NCI-H748 (cell line): Measurements from ENCODE around the gene ST7.
A peak's percentile ranks its signal among the peaks of the same experiment; 100 is the strongest.

Source experiments
- DNase-seq: peaks from one replicate; lab custom pipeline; 2025; ENCODE audit not compliant: unreplicated experiment; lab: John Stamatoyannopoulos, UW

The ST7 gene

DNA sequence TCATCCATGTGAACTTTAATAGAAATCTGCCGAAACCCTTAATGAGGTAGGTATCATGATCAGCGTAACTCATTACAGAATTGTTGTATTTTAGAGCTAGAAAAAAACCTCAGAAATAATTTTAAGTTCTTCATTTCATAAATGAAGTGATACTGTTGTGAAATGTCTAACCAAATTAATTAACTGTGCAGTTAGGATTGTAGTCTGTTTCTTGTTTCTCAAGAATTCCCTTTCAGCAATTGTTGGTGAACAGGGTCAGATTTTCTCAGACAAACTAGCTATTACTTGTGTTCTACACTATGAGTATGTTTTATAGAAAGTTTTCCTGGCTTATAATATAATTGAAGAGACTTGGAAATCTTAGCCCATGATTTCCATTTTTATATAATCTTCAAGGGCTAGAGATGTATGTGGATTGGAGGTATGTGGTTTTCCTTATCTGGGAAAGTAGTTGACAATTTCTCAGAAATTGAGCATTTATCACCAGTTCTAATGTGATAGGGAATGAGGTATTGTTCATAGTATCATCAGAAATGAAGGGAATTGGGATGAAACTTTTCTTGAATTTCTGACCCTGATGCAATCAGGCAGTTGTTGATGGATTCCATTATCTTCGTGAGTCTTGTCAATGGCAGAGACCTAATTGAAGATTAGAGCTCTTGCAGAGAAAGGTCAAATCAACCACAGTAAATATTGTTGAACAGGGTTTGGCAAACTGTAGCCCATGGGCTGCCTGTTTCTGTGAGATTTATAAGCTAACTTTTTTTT is 55.0 kb downstream of the ST7 start:
- no peak for DNase-seq

DNA sequence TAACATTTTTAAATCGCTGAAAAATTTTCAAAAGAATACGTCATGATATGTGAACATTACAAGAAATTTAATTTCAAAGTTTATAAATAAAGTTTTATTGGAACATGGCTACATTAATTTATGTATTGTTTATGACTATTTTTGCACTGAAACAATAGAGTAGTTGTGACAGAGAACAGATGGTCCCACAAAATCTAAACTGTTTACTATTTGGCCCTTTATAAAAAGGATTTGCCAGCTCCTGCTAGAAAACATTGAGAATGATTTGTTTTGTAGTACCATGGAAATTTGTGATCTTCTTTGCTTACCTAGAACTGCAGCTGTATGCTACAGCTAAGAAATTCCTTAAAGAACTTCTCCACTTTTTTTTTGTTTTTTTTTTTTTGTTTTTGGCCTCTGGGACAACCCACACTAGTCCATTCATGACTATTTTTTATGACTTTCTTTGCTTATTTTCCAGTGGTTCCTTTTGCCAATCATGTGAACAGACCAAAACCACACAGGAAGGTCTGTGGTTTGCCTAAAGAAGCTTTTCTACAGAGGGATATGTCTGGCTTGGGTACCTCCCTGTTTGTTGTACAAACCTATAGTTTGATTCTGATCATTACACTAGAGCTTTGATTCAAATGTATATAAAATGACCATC is 55.7 kb downstream of the ST7 start:
- DNase-seq: no peak

DNA sequence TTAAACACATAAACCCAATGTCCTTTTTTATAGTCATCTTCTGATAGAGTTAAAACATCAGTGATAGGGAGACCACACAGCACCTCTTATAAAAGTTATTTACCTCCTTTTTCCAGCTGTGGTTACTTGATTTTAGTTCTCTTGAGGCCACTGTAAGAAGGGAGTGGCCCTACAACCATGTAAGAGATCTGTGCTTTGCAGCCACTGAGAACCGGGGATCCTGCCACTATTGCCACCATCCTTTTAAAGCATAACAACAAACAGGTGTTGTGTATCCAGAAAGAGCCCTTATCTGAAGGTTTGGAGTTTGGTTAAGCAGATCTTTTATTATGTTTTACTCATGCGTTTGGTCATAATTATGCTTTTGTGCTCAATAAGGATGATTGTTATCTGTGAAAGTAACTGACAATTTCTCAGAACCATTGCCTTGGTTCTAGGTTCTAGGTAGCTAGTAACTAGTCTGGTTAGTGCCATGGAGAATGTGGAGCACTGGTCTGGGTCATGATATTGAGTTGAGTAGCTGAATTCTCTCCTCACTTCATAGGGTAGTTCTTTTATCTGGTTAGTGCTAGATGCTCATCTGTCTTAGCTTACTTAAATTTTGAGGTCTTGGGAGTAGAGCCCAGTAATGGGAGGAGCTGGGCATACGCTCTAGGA is 56.5 kb downstream of the ST7 start:
- DNase-seq: no peak

DNA sequence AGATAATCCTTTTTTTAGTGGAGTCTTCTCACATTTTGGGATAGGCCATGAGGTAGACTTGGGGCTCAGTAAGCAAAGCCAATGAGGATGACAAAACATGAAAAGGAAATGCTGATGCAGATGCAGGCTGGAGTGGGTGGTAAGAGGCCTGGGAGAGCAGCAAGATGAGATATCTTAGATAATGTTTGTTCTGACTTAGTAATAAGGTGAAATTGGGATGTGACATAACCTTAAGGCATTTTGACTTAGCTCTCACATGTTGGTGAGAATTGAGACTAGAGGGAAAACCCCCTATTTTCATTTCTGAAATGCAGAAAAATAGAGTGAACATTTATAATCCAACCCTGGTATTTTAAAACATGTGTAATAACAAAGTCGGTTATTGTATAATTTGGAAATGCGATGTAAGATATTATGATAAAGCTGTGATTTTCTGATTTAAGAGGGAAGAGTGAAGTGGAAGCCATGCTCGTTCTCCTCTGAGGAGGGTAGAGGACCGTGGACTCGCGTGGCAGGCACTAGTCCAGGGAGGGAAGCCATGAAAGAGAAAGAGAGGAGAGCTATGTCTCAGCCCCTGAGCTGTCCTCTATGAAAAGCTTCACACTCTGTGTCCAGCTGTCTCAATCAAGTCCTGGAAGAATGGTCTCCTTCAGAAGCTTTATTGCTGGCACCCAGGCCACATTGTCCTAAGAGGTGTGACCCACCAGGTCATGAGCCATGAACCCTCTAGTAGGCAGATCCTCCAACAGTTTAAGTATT is 57.3 kb downstream of the ST7 start:
- no peak for DNase-seq

DNA sequence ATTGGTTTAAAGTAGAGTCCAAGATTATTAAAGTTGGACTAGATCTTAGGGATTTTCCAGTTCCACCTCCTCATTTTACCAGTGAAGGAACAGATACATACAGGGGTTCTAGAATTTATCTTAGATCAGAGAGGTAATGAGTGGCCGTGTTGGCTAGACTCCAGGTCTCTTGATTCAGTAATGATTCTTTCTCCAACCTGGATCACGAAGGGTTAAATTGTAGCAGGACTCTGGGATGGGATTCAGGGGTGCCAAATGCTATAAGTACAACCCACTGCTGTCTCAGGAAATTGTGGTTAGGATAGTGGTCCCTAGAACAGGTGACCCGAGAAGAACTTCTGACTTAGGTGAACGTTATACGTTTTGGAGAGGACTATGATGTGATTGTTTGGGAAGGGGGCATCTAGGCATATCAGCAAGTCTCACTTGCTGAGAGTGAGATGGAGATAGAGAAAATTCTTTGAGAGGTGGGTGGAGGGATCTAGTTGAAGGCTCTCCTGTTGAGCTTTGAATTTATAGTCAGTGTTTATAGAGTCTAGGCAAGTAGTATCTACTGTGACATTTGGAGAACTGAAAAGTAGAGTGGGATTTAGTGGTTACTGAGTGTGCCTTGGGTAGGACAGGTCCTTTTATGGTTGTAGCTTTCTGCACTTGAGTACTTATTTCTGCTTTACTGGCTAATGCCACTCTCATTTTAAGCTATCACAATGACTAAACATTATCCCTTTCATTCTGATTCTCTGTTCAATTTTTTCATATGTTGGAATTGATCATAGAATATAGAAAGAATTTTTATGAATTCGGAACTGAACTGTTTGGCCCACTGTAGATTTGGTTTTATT is 58.3 kb downstream of the ST7 start:
- DNase-seq: no peak

DNA sequence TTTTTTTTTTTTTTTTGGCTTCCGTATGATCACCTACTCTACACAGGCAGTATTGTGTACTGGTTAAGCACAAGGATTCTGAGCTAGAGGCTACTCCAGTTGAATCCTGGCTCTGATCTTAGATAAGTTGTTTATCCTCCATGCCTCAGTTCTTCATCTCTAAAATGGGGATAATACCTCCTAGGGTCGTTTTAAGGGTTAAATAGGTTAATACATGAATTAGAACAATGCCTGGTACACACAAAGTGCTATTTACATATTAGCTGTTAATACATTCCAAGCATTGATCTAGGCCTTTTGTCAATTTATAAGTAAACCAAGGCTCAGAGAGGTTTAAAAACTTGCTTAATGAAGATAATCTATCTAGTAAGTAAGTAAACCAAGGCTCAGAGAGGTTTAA is 59.0 kb downstream of the ST7 start:
- no peak for DNase-seq

DNA sequence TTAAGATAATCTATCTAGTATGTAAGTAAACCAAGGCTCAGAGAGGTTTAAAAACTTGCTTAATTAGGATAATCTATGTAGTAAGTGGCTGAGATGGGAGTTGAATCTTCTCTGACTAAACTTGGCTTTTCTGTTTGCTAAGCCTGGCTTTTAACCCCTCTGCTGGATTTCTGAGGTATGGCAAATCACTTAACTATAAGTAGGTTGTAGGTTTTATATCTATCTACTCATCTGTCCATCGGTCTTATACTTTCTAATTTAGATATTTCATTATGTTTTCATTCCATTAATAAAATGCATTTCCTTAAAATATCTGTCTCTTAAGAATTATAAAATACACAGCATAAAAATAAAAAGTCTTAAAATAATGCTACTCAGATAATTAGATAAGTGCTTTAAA is 59.4 kb downstream of the ST7 start:
- DNase-seq: no peak

DNA sequence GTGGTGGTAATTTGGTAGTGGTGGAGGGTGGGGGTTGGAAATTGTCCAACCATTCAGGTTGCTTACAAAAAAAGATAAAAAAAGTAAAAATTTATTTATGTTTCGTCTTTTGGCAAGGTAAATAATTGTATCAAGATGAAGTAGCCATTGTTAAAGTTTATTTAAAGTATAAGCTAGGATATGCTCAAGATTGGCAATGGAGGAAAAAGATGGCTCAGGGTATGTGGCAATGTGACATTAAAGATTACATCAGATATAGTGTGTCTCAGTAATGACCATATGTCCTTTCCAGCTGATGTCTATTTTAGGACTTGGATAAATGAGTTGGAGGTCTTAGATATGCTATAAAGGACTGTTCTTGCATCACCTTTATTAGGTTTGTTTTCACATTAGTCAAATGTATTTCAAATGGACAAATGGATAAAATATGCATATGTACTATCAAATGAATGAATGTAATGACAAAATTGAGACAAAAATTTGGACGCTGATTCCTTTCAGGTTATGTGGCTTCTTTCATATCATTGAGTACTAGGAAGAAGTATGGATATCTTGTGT is 60.9 kb downstream of the ST7 start:
- DNase-seq: no peak

DNA sequence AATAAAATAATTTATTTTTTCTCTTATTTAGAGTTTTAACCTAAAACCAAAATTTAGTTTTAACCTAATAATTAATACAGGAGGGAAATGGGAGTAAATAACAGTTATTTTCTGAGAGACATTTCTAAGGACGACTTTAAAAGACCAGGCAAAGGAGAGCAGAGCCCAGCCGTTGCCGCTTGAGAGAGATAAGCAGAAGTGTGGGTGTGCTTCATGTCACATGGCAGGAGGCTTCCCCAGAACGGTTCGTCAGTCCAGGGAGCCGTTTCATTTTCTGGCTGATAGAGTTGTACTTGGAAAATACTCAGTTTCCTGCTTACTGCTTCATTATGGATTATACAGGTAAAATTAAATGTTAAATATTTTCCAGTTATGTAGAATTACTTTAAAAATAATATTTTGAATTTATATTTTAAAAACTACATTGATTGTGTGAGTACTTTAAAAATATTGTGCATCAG is 61.4 kb downstream of the ST7 start:
- DNase-seq: no peak

DNA sequence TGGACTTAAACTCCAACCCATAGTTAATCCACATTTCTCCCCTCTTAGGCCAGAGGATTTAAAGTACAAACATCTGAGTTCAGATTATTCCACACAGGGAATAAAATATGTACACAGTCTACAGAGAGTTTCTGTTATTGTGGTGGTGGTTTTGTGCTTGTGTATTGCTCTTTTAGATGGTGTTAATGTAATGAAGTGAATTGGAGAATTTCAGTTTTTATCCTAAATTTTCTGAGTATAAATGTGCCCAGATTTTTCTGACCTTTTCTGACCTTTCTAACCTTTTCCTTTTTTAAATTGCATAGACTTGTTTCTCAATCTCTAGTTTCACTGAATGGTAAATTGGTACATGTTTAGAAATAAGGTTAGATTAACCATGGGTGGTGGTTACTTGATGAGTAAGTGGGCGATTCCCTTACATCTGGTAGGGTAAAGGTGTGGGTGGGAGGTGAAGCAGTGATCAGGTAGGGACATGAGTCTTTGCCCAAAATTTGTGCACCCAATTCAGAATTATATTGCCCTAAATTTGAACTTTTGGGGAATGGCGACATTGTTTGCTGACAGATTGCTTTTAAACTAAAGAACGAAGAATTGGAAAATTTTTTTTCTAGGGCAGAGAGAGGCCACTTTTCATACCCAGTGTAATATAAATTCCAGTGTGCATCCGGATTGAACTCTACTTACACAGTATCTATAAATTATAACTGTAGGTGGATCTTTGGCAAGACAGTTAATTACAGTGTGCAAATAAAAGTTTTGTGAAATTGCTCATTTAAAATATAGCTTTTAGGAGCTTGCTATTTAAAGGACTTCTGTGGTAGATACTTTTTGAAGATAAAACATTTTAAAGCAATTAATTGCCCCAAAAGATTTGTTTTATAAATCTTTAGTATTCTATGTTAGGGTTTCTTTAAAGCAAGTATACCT is 62.2 kb downstream of the ST7 start:
- no peak for DNase-seq

DNA sequence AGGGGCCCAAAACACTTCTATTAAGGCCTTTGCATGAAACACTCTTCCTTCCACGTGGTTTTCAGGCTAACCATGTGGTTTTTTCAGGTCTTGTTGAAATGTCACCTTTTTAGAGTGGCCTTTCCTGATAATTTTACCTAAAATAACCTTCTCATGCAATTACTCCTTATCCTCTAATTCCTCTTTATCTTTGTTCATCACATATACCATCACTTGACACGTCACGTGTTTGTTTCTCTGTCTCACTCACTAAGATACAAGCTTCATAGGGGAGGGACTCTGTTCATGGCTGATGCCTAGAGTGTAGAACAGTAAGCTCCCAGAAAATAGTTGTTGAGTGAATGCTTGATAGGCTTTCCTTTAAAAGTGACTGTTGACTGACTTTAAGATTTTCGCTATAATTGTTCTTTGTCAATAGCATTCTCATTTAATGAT is 63.7 kb downstream of the ST7 start:
- no peak for DNase-seq

DNA sequence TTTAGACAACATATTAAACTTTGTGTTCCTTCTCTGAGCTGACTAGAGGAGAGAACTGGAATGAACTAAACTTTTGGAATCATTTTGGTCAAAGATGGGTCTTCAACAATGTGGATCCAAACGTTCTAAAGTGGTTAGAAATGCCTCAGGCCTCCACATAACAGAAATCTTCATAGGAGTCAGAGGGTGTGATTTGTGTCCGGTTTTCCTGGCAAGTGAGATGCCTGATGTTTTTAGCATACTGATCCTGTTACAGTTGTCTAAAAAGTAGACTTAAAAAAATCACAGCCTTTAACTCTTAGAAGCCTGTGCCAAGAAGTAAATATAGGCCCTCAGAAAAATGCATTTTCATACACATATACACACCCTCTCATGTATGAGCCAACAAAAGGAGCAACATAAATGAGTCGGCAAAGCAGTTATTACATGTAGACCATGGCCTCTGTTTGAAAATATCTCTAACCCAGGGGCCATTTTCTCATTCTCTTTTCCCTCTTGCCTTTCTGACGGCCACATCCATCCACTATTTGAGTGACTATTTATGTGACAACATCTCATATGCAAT is 64.5 kb downstream of the ST7 start:
- no peak for DNase-seq

DNA sequence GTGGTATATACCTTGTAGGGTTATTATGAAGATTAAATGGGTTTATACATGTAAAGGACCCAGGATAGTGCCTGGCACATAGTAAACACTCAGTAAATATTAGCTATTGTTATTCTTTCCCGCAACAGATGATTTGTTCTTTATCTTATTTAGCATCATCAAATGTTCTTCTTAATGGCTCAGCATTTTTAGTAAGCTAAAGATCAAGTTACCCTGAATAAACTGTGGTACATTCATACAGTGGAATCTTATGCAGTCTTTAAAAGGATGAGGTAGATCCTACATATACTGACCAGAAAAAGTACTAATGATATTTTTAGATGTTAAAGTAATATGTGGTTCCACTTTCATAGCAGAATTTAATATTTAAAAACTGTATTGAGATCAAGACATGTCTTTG is 65.4 kb downstream of the ST7 start:
- DNase-seq: no peak

DNA sequence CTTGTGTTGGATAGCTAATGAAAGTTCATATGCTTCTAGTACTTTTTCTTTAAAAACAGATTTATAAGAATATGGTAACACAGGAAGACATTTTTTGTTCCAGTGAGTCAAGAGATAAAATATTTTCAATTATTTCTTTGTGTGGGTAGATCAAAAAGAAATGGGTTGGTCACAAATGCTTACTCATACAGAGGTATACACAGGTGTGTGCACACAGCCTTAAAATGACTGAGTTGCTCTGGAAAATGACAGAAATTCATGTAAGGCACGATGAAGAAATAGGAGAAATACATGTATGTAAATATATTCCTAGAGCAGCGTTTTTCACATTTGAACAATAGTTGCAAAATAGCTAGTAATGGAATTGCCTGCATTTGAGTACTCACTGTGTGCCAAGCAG is 66.0 kb downstream of the ST7 start:
- no peak for DNase-seq

DNA sequence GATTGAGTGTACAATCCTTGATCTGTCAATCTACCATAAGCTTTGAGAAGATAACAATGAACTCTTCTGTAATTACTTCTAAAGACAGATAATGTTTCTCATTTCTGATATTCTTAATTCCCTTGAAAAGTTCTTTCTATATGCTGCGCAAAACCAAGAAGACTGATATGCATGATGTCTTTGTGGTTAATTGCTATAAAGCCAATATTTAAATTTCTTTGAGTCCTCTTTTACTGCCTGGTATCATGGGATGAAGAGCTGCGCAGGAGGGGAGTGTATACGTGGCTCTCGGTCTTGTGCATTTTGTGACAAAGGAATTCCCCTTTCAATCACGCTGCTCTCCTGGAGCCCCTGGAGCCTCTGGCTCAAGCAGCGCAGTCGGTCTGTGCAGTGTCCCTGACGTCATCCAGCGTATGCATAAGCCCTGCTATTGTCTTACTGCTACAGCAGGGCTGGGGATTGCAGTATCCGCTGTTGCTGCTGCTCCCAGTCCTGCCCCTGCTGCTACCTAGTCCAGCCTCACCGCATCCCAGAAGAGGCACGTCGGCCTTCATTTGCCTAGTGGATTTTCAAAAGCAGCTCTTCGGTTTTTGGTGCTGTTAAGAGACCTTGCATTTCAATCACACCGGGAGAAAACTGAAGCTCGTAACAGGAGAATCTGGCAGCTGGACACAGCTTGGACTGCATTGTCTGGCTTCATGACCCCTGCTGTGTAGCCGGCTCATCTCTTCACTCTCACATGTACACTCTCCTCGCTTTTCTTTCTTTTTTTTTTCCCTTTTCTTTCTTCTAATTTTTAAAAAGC is 66.7 kb downstream of the ST7 start:
- DNase-seq: peak; percentile 98

DNA sequence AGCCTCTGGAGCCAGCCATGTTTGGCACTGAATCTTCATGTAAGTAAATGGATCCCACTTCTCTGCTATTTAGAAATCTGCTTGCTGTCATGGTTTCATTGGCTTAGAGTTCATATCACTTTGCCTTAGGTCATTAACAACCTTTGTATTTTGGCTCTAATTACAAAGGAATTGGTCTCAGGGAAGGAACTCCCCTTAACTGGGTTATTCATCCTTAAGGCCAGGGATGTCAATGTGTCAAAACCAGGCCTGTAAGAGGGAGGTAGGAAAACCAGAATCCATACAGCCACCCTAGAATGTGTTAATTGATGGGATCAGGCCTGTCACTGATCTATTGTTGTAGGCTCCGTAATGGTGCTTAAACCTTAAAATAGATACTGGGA is 67.3 kb downstream of the ST7 start:
- DNase-seq: no peak

DNA sequence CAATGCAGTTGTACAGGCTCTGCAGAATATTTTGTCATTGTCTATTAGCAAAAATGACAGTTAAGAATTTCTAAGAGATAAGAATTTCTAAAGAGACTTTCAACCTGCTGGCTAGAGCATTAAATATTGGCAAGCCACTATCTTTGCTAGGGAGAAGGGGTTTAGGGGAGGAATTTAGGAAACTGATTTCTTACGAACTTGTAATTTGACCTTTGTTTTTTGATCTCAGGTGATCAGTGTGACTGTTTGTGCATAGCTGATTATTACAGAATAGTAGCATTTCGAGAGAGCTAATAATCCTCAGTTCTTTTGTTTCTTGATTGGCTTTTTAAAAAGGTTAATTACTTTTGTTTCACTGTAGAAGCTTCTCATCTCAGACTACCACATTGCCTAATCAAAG is 68.1 kb downstream of the ST7 start:
- DNase-seq: no peak

DNA sequence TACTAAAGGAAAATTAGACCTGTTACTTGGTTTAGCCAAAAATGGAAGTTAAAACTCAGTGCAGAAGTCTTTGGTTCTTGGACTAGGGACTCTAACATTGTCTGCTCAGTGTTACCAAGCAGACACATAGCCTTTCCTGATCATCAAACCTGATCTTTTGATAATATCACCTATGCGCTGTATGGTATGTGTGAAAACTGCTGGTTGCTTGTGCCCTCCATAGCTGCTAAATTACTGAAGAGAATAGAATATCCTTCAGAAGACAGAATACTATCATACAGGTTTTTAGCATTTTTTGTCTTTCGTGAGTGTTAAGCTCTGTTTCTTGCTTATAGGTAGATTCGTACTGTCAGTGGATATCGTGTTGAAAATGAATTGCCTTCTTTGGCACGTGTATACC is 68.7 kb downstream of the ST7 start:
- DNase-seq: no peak
